Dedifferentiated amniotic fluid mesenchymal stem cell (primary cell): ENCODE measurements around the gene MTM1.

Source experiments
- DNase-seq: peaks from one replicate; pipeline ENCODE4 v3.0.0-alpha.2; 2016; ENCODE audit errors: extremely low spot score

Gene MTM1

DNA sequence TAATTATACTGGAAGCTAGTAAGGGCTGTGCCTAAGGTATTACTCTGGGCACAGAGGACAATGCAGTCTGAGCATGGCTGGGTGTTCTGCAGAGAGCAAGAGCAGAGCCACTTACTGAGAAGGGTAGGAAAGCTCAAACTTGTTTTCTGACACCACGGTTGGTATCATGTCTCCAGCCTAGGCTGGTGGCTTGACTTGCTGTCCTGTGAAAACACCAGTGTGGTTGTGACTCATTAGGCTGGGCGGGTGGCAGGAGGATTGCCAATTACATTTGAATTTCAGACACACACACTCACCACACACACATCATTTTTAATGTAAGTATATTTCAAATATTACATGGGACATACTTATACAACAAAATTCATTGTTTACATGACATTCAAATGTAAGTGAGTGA, 19.7 kb upstream of the MTM1 start:
- no peak for DNase-seq

DNA sequence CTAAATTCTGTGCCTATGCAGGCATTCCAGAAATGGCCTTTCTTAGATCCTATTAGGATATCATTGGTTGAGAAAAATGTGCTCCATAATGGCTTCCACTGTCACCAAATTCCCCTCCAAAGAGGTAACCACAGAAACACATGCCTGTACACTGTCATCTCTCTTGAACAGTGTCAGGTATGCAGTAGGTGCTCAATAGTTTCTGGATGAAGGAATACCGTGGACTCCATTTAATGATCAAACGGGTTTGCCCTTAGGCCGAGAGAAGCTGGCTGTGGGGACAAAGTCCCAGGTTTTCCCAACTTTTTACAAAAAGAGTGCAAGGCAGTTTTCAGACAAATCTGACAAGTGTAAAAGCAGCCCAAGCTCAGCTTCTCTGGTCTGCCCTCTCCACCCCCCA, 16.5 kb upstream of the MTM1 start:
- no peak for DNase-seq

GRCh38 chrX:150558424-150558823, 10.0 kb upstream of the MTM1 start:
- DNase-seq = no peak

DNA sequence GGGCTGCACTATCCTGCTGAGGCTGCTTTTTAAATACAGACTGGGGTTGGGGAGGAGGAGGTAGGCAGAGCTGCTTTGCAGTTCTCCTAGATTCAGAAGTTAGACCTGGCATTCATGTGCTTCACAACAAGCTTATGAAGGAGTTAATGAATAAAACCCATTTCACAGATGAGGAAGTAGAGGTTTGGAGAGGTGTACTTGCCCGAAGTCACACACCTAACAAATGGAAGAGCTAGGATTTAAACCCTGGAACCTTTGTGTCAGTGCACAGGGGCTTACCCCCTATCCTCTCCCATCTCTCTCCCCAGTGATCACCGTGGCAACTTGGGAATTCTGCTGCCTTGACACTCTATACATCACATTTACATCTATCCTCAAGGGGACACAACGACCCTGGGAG, 3.6 kb upstream of the MTM1 start:
- DNase-seq = no peak

- no peak for DNase-seq
Observed at GRCh38 chrX:150565551-150565950, 2.9 kb upstream of the MTM1 start.

GRCh38 chrX:150566734-150567182, 1.7 kb upstream of the MTM1 start:
- DNase-seq = no peak

DNA sequence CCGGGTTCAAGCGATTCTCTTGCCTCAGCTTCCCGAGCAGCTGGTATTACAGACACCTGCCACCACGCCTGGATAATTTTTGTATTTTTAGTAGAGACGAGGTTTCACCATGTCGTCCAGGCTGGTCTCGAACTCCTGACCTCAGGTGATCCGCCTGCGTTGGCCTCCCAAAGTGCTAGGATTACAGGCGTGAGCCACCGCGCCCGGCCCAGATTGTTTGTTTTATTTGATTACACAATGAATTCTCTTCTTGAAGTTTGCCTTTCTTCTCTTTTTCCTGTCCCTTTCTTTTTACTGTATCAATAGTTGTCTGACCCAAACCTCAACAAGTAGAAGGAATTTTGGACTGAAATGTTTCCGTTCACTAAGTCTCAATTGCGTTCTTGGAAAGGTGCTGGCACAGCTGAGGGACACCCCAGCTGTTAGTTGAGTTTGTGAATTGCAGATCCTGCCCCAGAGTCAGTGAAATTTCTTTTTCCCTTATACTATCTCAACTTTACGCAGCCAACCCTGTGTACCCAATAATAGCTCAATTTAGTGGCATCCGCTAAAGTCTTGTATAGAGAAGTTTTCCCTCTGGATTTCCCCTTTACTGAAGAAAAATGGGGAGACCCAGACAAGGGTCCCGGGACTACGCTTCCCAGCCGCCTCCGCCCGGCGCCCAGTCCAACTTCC, 639 bp upstream of the MTM1 start:
- no peak for DNase-seq

- no peak for DNase-seq
Observed at GRCh38 chrX:150569155-150569477, 695 bp downstream of the MTM1 start.

DNA sequence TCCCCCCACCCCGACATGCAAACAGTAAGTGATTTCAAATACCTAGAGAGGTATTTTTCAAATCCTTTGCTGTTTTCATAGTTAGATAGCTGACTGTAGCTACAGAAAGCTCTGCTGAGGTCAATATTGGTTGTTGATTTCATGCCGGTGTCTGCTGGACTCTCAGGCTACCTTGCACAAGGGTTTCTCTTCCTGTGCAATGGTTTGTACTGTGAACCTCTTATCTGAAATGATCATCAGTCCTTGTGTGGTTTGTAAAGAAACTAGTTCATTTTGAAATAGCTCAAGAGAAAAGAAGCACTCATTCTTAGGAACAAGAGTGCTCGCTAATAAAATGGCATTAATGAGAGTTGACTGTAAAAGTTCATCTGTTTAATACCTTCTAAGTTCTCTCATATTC, 2.1 kb downstream of the MTM1 start:
- no peak for DNase-seq

- DNase-seq = no peak
Observed at GRCh38 chrX:150572206-150572605, 3.8 kb downstream of the MTM1 start.

GRCh38 chrX:150573106-150573505, 4.7 kb downstream of the MTM1 start:
- DNase-seq = no peak

- no peak for DNase-seq
Observed at GRCh38 chrX:150573702-150574101, 5.3 kb downstream of the MTM1 start.

GRCh38 chrX:150574559-150575418, 6.4 kb downstream of the MTM1 start:
- no peak for DNase-seq

GRCh38 chrX:150575419-150575814, 7.0 kb downstream of the MTM1 start:
- no peak for DNase-seq

- DNase-seq = no peak
Observed at GRCh38 chrX:150577174-150577573, 8.8 kb downstream of the MTM1 start.

DNA sequence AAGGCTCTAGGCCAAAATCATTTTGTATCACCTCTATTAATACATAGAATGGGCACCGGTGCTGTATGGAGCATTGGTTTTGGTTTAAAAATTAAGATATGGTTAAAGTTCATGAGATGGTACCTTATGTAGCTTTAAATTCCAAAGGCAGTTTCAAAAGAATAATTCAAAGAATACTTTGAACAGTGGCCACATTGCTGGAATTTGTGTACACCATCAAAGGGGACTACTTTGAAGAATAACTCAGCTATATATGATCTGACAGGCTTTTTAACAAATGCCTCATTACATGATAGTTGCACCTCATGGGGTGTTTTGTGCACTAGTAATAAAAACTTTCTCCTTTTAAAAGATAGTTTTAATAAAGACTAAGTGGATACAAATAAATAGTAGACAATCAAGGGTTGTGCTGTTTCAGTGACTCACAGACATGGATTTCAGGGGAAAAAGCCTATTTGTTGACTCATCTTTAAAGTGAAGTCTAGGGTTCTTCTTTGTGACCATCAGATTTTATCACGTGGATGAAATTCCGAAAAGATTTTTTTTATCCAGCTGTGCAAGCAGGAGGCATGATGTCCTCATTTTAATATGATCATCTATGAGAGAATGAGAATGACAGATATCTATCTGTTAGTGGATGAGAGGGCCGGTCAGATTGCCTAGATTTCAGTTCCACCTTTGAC, 12.8 kb downstream of the MTM1 start:
- DNase-seq = peak; percentile 66

GRCh38 chrX:150582338-150582948, 14.0 kb downstream of the MTM1 start:
- DNase-seq = no peak

- no peak for DNase-seq
Observed at GRCh38 chrX:150587585-150588503, 19.4 kb downstream of the MTM1 start.

DNA sequence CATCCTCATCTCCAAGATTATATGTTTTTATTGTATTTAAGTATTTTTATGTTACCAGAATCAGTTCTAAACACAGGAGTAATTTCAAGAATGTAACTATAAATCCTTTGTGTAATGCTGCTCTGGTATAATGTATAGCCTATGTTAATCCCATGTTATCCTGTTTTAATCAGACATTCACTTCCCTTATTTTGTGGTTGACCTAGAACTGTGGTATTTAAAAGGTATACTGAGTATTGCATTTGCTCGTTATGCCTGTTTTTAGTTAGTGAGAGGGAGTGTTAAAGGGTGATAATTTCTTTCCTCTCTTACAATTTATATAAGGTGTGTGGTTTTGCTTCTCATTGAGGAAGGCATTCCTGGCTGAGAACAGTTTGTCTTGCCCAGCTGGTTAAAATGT, 26.2 kb downstream of the MTM1 start:
- DNase-seq = no peak

GRCh38 chrX:150599226-150599625, 30.8 kb downstream of the MTM1 start:
- DNase-seq = no peak

GRCh38 chrX:150602296-150602695, 33.9 kb downstream of the MTM1 start:
- no peak for DNase-seq
